Choroid plexus epithelial cell (primary cell): ENCODE results near the gene EFHC1.

ENCODE experiments used
- DNase-seq: peaks from one replicate; pipeline ENCODE4 v3.0.0-alpha.2; 2010; ENCODE audit warnings: low read depth
- H3K4me3 ChIP-seq: 2 replicates; pipeline ENCODE4 v1.5.1; 2011; ENCODE audit warnings: low read depth, mild to moderate bottlenecking, control low read depth, low read length, moderate library complexity
- CTCF ChIP-seq: conservative IDR thresholded peaks from 2 replicates; pipeline ENCODE4 v1.5.1; 2011; ENCODE audit warnings: low read depth, mild to moderate bottlenecking, control low read depth, inconsistent platforms, low read length, moderate library complexity

The EFHC1 gene

GRCh38 chr6:52551483-52552277 lies 131.5 kb downstream of the EFHC1 start:
- peak; percentile 78 for DNase-seq
- H3K4me3 ChIP-seq: no peak overlapping the region
- no peak for TF ChIP-seq CTCF

GRCh38 chr6:52552278-52552643 lies 132.1 kb downstream of the EFHC1 start:
- no peak for DNase-seq
- no peak overlapping the region for H3K4me3 ChIP-seq
- no peak for TF ChIP-seq CTCF

GRCh38 chr6:52553158-52553557 lies 133.0 kb downstream of the EFHC1 start:
- no peak overlapping the region for H3K4me3 ChIP-seq
- TF ChIP-seq CTCF: no peak
- DNase-seq: no peak

GRCh38 chr6:52553719-52554118 lies 133.6 kb downstream of the EFHC1 start:
- no peak overlapping the region for H3K4me3 ChIP-seq
- no peak for TF ChIP-seq CTCF
- no peak for DNase-seq

- DNase-seq: no peak
- no peak overlapping the region for H3K4me3 ChIP-seq
- TF ChIP-seq CTCF: no peak
Observed at GRCh38 chr6:52554684-52555280, 134.6 kb downstream of the EFHC1 start.

- H3K4me3 ChIP-seq: no peak overlapping the region
- peak; percentile 44 for DNase-seq
- TF ChIP-seq CTCF: no peak
Observed at GRCh38 chr6:52555518-52556233, 135.5 kb downstream of the EFHC1 start.
